Measurements from ENCODE around the gene SHD.
A peak's percentile ranks its signal among the peaks of the same experiment; 100 is the strongest.

DNA sequence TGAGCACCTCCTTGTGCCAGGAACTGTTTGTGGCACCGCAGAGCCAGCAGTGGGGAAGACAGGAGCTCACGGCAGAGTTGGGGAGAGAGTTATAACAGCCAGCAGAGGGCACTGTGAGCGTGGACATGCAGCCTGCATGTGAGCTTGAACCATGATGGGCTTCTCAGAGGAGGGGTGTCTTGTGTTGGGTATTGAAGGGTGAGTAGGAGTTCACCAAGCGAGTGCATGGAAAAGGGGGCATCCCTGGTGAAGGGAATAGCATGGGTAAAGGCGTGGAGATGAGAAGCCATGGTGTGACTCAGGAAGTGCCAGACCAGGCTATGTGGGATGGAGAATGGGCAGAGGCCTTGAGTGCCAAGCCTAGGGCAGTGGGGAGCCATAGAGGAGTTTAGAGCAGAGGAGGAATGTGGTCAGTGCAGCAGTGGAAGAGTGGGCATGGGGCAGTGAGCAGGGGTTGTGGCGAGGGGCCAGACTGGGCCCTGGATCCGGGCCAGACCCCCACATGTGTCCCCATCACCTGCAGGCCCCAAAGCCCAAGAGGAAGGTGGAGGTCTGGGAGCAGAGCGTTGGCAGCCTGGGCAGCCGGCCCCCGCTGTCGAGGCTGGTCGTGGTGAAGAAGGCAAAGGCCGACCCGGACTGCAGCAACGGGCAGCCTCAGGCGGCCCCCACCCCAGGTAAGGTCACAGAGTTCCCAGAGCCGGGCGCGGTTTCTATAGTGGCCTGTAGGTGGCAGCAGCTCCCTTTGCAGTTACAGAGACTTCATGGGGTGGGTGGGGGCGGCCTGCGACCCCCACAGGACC lies 11.8 kb upstream of the SHD start:
- TF ChIP-seq CTCF (IDR thresholded peaks at IDR 0.05), result peak; percentile 75 to 92 (median 84)
- TF ChIP-seq POLR2A (IDR thresholded peaks at IDR 0.05), result no peak
